Natural killer cell treated with Interleukin-12 subunit alpha and Interleukin-12 subunit beta and Interleukin-15 and Interleukin-18, amount 100 ng/mL, for 72 hours (primary cell): Measurements from ENCODE around the gene APOE. TPM values are rescaled to one million over a fixed set of nuclear protein-coding genes. Genes with fewer than 3 reads are reported as not detected.

ENCODE experiments used
- ATAC-seq, 2 donors: fragments of 150-1000 bp; cut with Tn5 transposase in 1 of 2; sonication (Bioruptor Pico), chemical (Tn5 transposase) in 1 of 2; 2 replicates each; pipeline ENCODE4 v1.10.0; 2021
- DNase-seq: peaks from one replicate; pipeline ENCODE4 v3.0.0; 2022; ENCODE audit warnings: low spot score
- H3K27ac Mint-ChIP-seq, 2 donors: 1 replicate in 1 of 2; 2 replicates in 1 of 2; pipeline ENCODE4 v1.8.0; 2022; ENCODE audit warnings: mixed read lengths in 2 of 2, mild to moderate bottlenecking in 1 of 2, moderate library complexity in 1 of 2
- H3K27me3 Mint-ChIP-seq, 2 donors: 1 replicate in 1 of 2; 2 replicates in 1 of 2; pipeline ENCODE4 v1.8.0; 2022; ENCODE audit warnings: mixed read lengths in 2 of 2
- H3K36me3 Mint-ChIP-seq: one replicate; pipeline ENCODE4 v1.8.0; 2022; ENCODE audit warnings: mixed read lengths
- H3K4me1 Mint-ChIP-seq, 2 donors: 1 replicate in 1 of 2; 2 replicates in 1 of 2; pipeline ENCODE4 v1.8.0; 2022; ENCODE audit warnings: low read depth in 2 of 2, mixed read lengths in 2 of 2, mild to moderate bottlenecking in 1 of 2
- H3K4me3 Mint-ChIP-seq: one replicate; pipeline ENCODE4 v1.8.0; 2022; ENCODE audit warnings: mixed read lengths
- H3K9me3 Mint-ChIP-seq: 2 replicates; pipeline ENCODE4 v1.8.0; 2022; ENCODE audit warnings: mixed read lengths
- total RNA-seq, 2 donors: library from RNA; stranded (reverse); gene quantifications; one replicate each; pipeline ENCODE4 v1.2.3, GENCODE V29; 2022

APOE gene
- total RNA-seq, 2 donors from 2014 or later, result 1.5 to 1.6 TPM

DNA sequence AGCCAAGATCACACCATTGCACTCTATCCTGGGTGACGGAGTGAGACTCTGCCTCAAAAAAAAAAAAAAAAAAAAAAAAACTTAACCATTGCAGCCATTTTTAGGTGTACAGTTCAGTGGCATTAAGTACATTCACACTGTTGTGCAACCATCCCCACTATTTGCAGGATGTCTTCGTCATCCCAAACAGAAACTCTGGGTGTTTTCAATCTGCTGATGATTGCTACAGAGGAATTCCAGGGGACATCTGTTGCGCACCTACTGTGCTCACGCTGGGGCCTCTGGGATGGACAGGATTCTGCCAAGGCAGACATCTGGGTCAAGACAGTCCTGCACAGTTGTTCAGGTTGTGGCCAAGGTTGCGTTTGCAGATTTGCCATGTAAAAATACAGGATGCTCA lies 34.1 kb downstream of the APOE start:
- ATAC-seq, result no peak
- Mint-ChIP-seq H3K36me3 (no peaks in the 10 kb centered on the region), H3K4me1 (peaks cover 2 to 5% of the 10 kb centered on the region in 2 donors), H3K27ac (no peak overlapping the region), H3K4me3 (no peak overlapping the region), H3K9me3 (no peaks in the 10 kb centered on the region), H3K27me3 (no peaks in the 10 kb centered on the region)
- DNase-seq, result no peak

GRCh38 chr19:44942067-44942571 lies 36.5 kb downstream of the APOE start, which contains the start of gene APOC4:
TSS of gene APOC4 (plus strand) at chr19:44942237. CDS start at chr19:44942278, 41 bp downstream.
- no peak within 1 kb of the TSS for H3K4me3 Mint-ChIP-seq
- ATAC-seq (no peak), DNase-seq (no peak)
- H3K9me3 Mint-ChIP-seq, result no peaks in the 10 kb centered on the region
- H3K36me3 Mint-ChIP-seq, result no peaks in the 10 kb centered on the region
- no peak within 1 kb of the TSS for H3K27ac Mint-ChIP-seq
- no peaks in the 10 kb centered on the region for H3K27me3 Mint-ChIP-seq
- H3K4me1 Mint-ChIP-seq, result peaks cover 5 to 6% of the 10 kb centered on the region in 2 donors

DNA sequence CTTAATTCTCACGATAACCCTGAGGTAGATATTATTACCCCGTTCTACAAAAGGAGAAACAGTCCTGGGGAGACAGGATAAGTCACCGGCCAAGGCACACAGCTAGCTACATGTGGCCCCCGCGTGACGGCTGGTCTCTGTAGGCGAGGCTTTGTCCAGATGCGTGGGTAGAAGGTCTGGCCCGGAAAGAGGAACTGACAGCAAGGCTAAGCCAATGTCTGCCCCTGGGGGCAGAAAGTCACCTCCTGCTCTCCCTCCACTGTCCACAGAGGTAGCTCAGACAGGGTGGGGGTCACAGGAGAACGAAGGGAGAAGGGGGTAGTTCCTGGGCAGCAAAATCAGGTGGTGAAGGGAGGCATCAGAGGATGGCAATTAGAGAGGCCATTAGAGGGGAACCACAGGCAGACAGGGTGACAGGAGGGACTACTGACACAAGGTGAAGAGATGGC lies 38.2 kb downstream of the APOE start:
- DNase-seq, result no peak
- no peak for ATAC-seq
- Mint-ChIP-seq H3K27ac (peak overlapping the region in 1 of 2 donors; percentile 33), H3K4me1 (peaks cover 5 to 7% of the 10 kb centered on the region in 2 donors), H3K36me3 (no peaks in the 10 kb centered on the region), H3K4me3 (no peak overlapping the region), H3K9me3 (no peaks in the 10 kb centered on the region), H3K27me3 (no peaks in the 10 kb centered on the region)

GRCh38 chr19:44947041-44947581 lies 41.5 kb downstream of the APOE start:
- Mint-ChIP-seq H3K4me1 (peaks cover 4 to 10% of the 10 kb centered on the region in 2 donors), H3K27me3 (no peaks in the 10 kb centered on the region), H3K9me3 (no peaks in the 10 kb centered on the region), H3K27ac (no peak overlapping the region), H3K4me3 (no peak overlapping the region), H3K36me3 (no peaks in the 10 kb centered on the region)
- DNase-seq, result no peak
- no peak for ATAC-seq

DNA sequence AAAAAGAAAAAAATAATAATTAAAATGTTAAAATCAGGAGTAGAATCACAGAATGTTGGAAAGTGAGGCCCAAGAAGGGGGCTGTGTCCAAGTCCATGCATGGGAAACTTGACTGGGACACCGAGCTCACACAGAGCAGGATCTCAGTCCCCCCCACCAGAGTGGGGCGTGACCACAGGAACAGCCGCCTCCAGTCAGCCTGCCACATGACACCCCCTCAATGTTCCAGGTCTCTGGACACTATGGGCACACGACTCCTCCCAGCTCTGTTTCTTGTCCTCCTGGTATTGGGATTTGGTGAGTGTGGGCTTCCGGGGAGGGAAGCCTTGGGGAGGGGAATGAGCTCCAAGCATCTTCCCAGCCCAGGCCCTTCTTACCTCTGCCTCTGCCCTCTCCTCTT lies 42.6 kb downstream of the APOE start:
- DNase-seq, result no peak

DNA sequence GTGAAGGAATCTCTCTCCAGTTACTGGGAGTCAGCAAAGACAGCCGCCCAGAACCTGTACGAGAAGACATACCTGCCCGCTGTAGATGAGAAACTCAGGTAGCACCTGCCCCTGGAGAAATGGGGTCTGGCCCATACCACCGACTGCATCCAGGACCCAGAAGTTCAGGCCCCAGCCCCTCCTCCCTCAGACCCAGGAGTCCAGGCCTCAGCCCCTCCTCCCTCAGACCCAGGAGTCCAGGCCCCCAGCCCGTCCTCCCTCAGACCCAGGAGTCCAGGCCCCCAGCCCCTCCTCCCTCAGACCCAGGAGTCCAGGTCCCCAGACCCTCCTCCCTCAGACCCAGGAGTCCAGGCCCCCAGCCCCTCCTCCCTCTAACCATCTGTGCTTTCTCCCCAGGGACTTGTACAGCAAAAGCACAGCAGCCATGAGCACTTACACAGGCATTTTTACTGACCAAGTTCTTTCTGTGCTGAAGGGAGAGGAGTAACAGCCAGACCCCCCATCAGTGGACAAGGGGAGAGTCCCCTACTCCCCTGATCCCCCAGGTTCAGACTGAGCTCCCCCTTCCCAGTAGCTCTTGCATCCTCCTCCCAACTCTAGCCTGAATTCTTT lies 43.3 kb downstream of the APOE start:
- no peak for ATAC-seq
- DNase-seq, result no peak
- Mint-ChIP-seq H3K9me3 (no peaks in the 10 kb centered on the region), H3K4me1 (peaks cover 4 to 13% of the 10 kb centered on the region in 2 donors), H3K27ac (no peak overlapping the region), H3K27me3 (no peaks in the 10 kb centered on the region), H3K4me3 (no peak overlapping the region), H3K36me3 (no peaks in the 10 kb centered on the region)

More for the DNA sequence above, 42.6 kb downstream of the APOE start:
- H3K27ac Mint-ChIP-seq, result no peak overlapping the region
- no peaks in the 10 kb centered on the region for H3K27me3 Mint-ChIP-seq
- no peak for ATAC-seq
- no peak overlapping the region for H3K4me3 Mint-ChIP-seq
- H3K36me3 Mint-ChIP-seq, result no peaks in the 10 kb centered on the region
- H3K9me3 Mint-ChIP-seq, result no peaks in the 10 kb centered on the region
- peaks cover 0 to 10% of the 10 kb centered on the region in 2 donors for H3K4me1 Mint-ChIP-seq

- Mint-ChIP-seq H3K36me3 (no peaks in the 10 kb centered on the region), H3K4me3 (no peak overlapping the region), H3K27ac (no peak overlapping the region)
Observed at GRCh38 chr19:44949550-44949949, 44.0 kb downstream of the APOE start.

DNA sequence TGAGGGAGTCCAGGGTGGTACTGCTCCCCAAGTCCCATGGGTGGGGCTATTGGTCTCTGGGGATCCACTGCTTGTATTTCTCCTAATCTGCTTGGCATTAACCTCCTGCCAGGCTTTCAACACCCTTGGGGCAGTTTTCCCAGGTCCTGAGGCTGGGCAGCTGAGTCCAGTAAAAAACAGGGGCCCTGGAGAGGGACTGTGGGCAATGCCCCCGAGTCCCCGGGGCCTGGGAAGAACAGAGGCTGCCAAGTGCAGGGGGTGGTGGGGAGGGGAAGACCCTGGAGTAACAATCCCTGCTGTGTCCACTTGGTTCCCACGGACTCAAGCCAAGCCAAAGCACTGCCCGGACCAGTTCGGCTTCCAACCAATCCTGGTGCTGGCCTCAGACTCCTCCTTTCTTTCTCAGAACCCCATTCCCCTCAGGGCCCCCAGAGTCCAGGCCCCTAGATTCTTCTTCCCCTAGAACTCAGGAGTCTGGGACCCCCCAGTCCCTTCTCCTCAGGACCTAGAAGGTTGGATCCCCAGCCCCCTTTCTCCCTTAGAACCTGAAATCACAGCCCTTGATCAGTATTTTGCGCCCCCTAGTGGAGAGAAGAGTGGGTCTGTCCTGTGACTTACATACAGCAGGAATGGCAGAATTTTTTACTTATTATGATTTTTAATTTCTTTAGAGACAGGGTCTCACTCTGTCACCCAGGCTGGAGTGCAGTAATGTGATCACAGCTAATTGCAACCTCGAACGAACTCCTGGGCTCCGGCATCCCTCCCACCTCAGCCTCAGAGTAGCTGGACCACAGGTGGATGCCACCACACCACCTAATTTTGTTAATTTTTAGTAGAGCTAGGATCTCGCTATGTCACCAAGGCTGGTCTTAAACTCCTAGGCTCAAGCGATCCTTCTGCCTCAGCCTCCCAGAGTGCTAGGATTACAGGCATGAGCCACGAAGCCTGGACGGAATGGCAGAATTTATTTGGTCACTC lies 45.9 kb downstream of the APOE start:
- no peaks in the 10 kb centered on the region for H3K9me3 Mint-ChIP-seq
- H3K36me3 Mint-ChIP-seq, result no peaks in the 10 kb centered on the region
- peaks cover 24 to 26% of the 10 kb centered on the region in 2 donors for H3K4me1 Mint-ChIP-seq
- DNase-seq (peak; percentile 70), ATAC-seq (no peak)
- H3K27me3 Mint-ChIP-seq, result no peaks in the 10 kb centered on the region
- H3K4me3 Mint-ChIP-seq, result no peak overlapping the region
- no peak overlapping the region for H3K27ac Mint-ChIP-seq

More at GRCh38 chr19:44949550-44949949, 44.0 kb downstream of the APOE start:
- DNase-seq, result no peak
- H3K27me3 Mint-ChIP-seq, result no peaks in the 10 kb centered on the region
- peaks cover 9 to 14% of the 10 kb centered on the region in 2 donors for H3K4me1 Mint-ChIP-seq
- no peak for ATAC-seq
- no peaks in the 10 kb centered on the region for H3K9me3 Mint-ChIP-seq

GRCh38 chr19:44954278-44954648 lies 48.7 kb downstream of the APOE start:
- no peak for ATAC-seq
- Mint-ChIP-seq H3K27ac (peak overlapping the region; percentile 96), H3K9me3 (no peaks in the 10 kb centered on the region), H3K4me1 (peaks cover 36 to 41% of the 10 kb centered on the region in 2 donors), H3K36me3 (no peaks in the 10 kb centered on the region), H3K4me3 (peak overlapping the region; percentile 97), H3K27me3 (no peaks in the 10 kb centered on the region)
- no peak for DNase-seq

DNA sequence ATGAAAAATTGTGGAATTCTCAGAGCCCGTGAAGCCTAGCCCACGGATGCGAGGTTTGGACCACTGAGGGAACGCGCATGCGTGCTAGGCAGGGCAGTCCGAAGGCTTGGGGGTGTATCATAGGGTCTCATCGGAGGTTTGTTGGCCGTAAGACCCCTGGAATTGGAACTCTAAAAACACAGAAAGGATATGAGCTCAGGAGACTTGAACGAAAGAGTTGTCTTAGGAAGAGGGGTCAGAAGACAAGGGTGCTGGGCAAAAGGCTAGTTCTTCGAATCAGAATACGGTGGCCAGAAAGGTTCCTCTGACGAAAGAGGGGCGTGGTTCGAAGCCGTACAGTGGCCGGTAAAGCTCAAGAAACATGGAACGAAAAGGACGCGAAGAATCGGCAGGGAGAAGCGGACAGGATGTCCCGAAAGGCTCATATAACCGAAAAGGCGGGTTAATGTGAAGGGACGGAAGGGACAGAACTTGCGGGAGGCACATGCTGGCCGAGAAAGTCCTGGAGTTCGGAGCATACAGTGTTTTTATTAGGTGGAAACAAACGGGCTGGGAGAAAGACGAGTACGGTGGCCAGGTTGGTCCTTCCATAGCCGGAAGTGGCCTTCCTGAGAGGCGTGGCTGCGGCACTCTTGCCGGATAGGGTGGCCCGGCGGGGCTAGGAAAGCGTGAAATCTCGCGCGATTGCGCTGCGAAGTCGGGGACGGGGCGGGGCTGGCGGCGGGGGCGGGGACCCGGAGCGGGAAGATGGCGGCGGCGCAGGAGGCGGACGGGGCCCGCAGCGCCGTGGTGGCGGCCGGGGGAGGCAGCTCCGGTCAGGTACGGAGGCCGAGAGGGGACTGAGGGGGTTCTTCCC lies 49.3 kb downstream of the APOE start, which contains the start of gene CLPTM1:
TSS of gene CLPTM1 (plus strand) at position 732 of the 856 bp plus-strand sequence. CDS start at position 748, 16 bp downstream.
- Mint-ChIP-seq H3K36me3 (no peaks in the 10 kb centered on the region), H3K27me3 (no peaks in the 10 kb centered on the region), H3K4me3 (peak within 1 kb of the TSS; percentile 97), H3K4me1 (peaks cover 41 to 46% of the 10 kb centered on the region in 2 donors), H3K27ac (peak within 1 kb of the TSS; percentile 96), H3K9me3 (no peaks in the 10 kb centered on the region)
- peak; percentile 98 for DNase-seq
- peak; percentile 96 to 98 for ATAC-seq

GRCh38 chr19:44955505-44956439 lies 50.2 kb downstream of the APOE start:
- peak overlapping the region; percentile 89 for H3K4me3 Mint-ChIP-seq
- no peaks in the 10 kb centered on the region for H3K27me3 Mint-ChIP-seq
- no peaks in the 10 kb centered on the region for H3K36me3 Mint-ChIP-seq
- peak overlapping the region; percentile 96 for H3K27ac Mint-ChIP-seq
- ATAC-seq (no peak), DNase-seq (no peak)
- H3K9me3 Mint-ChIP-seq, result no peaks in the 10 kb centered on the region
- peaks cover 49 to 53% of the 10 kb centered on the region in 2 donors for H3K4me1 Mint-ChIP-seq

GRCh38 chr19:44957526-44957925 lies 51.9 kb downstream of the APOE start:
- H3K4me1 Mint-ChIP-seq, result peaks cover 49 to 53% of the 10 kb centered on the region in 2 donors
- peak overlapping the region; percentile 96 for H3K27ac Mint-ChIP-seq
- peak overlapping the region; percentile 89 for H3K4me3 Mint-ChIP-seq
- no peaks in the 10 kb centered on the region for H3K9me3 Mint-ChIP-seq
- no peaks in the 10 kb centered on the region for H3K27me3 Mint-ChIP-seq
- no peaks in the 10 kb centered on the region for H3K36me3 Mint-ChIP-seq
- DNase-seq (no peak), ATAC-seq (no peak)
